WTC11 (cell line): ENCODE results near the gene EAF1. TPM values are rescaled to one million over a fixed set of nuclear protein-coding genes. Genes with fewer than 3 reads are reported as not detected.
"Not testable (repeated sequence)": the region's sequence is repeated elsewhere in the genome, so short reads cannot be mapped to it uniquely, and the experiment has no call there.

ENCODE experiments used
- ATAC-seq: fragments of 200-7000 bp; cut with Tn5 transposase; 2 replicates; pipeline ENCODE4 v1.10.0; 2021; ENCODE audit warnings: mild to moderate bottlenecking, moderate library complexity
- CTCF ChIA-PET: fragments of 300-600 bp; sonication (Branson Sonifier 250); formaldehyde crosslinking; loops from one replicate; lab custom pipeline; 2021; ENCODE audit warnings: antibody characterized with exemption; lab: Charles Lee
- POLR2A ChIA-PET: fragments of 350-600 bp; sonication (Branson Sonifier 250); formaldehyde crosslinking; loops from one replicate; lab custom pipeline; 2021; ENCODE audit warnings: antibody characterized with exemption; lab: Charles Lee
- DNase-seq: peaks from one replicate; pipeline ENCODE4 v3.0.0; 2021; ENCODE audit warnings: low spot score
- H3K27ac Mint-ChIP-seq: 2 replicates; pipeline ENCODE4 v1.8.0; 2021; ENCODE audit warnings: mixed read lengths
- H3K27me3 Mint-ChIP-seq: 2 replicates; pipeline ENCODE4 v1.8.0; 2021; ENCODE audit warnings: low read depth, mild to moderate bottlenecking, moderate library complexity, mixed read lengths
- H3K36me3 Mint-ChIP-seq: 2 replicates; pipeline ENCODE4 v1.8.0; 2021; ENCODE audit warnings: mixed read lengths
- H3K4me1 Mint-ChIP-seq: 2 replicates; pipeline ENCODE4 v1.8.0; 2022; ENCODE audit warnings: mixed read lengths
- H3K4me3 Mint-ChIP-seq: 2 replicates; pipeline ENCODE4 v1.8.0; 2021; ENCODE audit warnings: mild to moderate bottlenecking, moderate library complexity, mixed read lengths
- H3K9me3 Mint-ChIP-seq: 2 replicates; pipeline ENCODE4 v1.8.0; 2021; ENCODE audit warnings: mixed read lengths
- ARID4B ChIP-seq: sonication (generic); formaldehyde crosslinking; IDR thresholded peaks from 2 replicates; pipeline ENCODE4 v1.8.0; 2023; ENCODE audit warnings: missing genetic modification reagents, mild to moderate bottlenecking, borderline replicate concordance
- E2F4 ChIP-seq: sonication (generic); formaldehyde crosslinking; IDR thresholded peaks from 2 replicates; pipeline ENCODE4 v1.8.1; 2022; ENCODE audit warnings: low read depth, mild to moderate bottlenecking, moderate library complexity, missing genetic modification reagents, borderline replicate concordance
- EMX1 ChIP-seq: fragments of 250-450 bp; sonication (Bioruptor Pico); IDR thresholded peaks from 2 replicates; pipeline ENCODE4 v1.8.0; 2021; ENCODE audit warnings: mild to moderate bottlenecking
- HMGA2 ChIP-seq: fragments of 250-450 bp; sonication (Bioruptor Pico); IDR thresholded peaks from 2 replicates; pipeline ENCODE4 v1.4.0; 2021; ENCODE audit warnings: mild to moderate bottlenecking, moderate library complexity
- NFATC4 ChIP-seq: fragments of 250-450 bp; sonication (Bioruptor Pico); IDR thresholded peaks from 2 replicates; pipeline ENCODE4 v1.9.0; 2021; ENCODE audit warnings: mild to moderate bottlenecking
- NR1H2 ChIP-seq: sonication (generic); formaldehyde crosslinking; IDR thresholded peaks from 2 replicates; pipeline ENCODE4 v1.9.0; 2021; ENCODE audit warnings: mild to moderate bottlenecking, moderate library complexity, missing genetic modification reagents
- NR3C1 ChIP-seq: sonication (generic); formaldehyde crosslinking; conservative IDR thresholded peaks from 2 replicates; pipeline ENCODE4 v1.8.1; 2023; ENCODE audit warnings: low read depth, mild to moderate bottlenecking, missing genetic modification reagents
- PRDM15 ChIP-seq: sonication (generic); formaldehyde crosslinking; IDR thresholded peaks from 2 replicates; pipeline ENCODE4 v1.8.0; 2022; ENCODE audit warnings: missing genetic modification reagents
- RORB ChIP-seq: fragments of 250-450 bp; sonication (Bioruptor Pico); IDR thresholded peaks from 2 replicates; pipeline ENCODE4 v1.9.0; 2021; ENCODE audit warnings: mild to moderate bottlenecking
- SOX15 ChIP-seq: fragments of 250-450 bp; sonication (Bioruptor Pico); IDR thresholded peaks from 2 replicates; pipeline ENCODE4 v1.9.0; 2021; ENCODE audit warnings: mild to moderate bottlenecking
- STAT6 ChIP-seq: sonication (generic); formaldehyde crosslinking; conservative IDR thresholded peaks from 2 replicates; pipeline ENCODE4 v1.8.1; 2023; ENCODE audit warnings: mild to moderate bottlenecking, low read depth, missing genetic modification reagents, moderate library complexity
- ZMAT4 ChIP-seq: fragments of 250-450 bp; sonication (Bioruptor Pico); IDR thresholded peaks from 2 replicates; pipeline ENCODE4 v1.9.0; 2021; ENCODE audit warnings: mild to moderate bottlenecking
- total RNA-seq: library from RNA; stranded (reverse); gene quantifications from 3 replicates; pipeline ENCODE4 v1.2.3, GENCODE V29; 2021
- TF ChIP-seq, protein P1 (sequence below): fragments of 250-450 bp; sonication (Bioruptor Pico); IDR thresholded peaks from 2 replicates; pipeline ENCODE4 v2.1.2; 2022; ENCODE audit warnings: mild to moderate bottlenecking, moderate library complexity
- TF ChIP-seq, protein P2 (sequence below): sonication (generic); formaldehyde crosslinking; IDR thresholded peaks from 2 replicates; pipeline ENCODE4 v1.8.0; 2022; ENCODE audit warnings: mild to moderate bottlenecking, missing genetic modification reagents
- TF ChIP-seq, protein P3 (sequence below): sonication (generic); formaldehyde crosslinking; IDR thresholded peaks from 2 replicates; pipeline ENCODE4 v1.8.1; 2023; ENCODE audit warnings: mild to moderate bottlenecking, moderate library complexity, missing genetic modification reagents

The EAF1 gene
- total RNA-seq, 1 experiment from 2014 or later: 25.4 TPM

DNA sequence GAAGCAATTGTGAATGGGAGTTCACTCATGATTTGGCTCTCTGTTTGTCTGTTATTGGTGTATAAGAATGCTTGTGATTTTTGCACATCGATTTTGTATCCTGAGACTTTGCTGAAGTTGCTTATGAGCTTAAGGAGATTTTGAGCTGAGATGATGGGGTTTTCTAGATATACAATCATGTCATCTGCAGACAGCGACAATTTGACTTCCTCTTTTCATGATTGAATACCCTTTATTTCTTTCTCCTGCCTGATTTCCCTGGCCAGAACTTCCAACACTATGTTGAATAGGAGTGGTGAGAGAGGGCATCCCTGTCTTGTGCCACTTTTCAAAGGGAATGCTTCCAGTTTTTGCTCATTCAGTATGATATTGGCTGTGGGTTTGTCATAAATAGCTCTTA, 34.1 kb upstream of the EAF1 start:
- Mint-ChIP-seq H3K27me3 (peaks cover 35% of the 10 kb centered on the region), H3K36me3 (peaks cover 27% of the 10 kb centered on the region), H3K9me3 (peaks cover 42% of the 10 kb centered on the region)
- CTCF ChIA-PET, ATAC-seq, H3K4me1 Mint-ChIP-seq, H3K27ac Mint-ChIP-seq, H3K4me3 Mint-ChIP-seq, DNase-seq, POLR2A ChIA-PET: not testable (repeated sequence)

- H3K4me3 Mint-ChIP-seq, H3K4me1 Mint-ChIP-seq, ATAC-seq, DNase-seq, H3K27ac Mint-ChIP-seq, POLR2A ChIA-PET: not testable (repeated sequence)
- peaks cover 27% of the 10 kb centered on the region for H3K36me3 Mint-ChIP-seq
- peaks cover 26% of the 10 kb centered on the region for H3K27me3 Mint-ChIP-seq
- peaks cover 34% of the 10 kb centered on the region for H3K9me3 Mint-ChIP-seq
- CTCF ChIA-PET: interaction anchor here (1.5 kb wide), 1 partner anchor 131 kb away, joined by 6 read pairs; no protein-coding TSS in a partner anchor
Observed at GRCh38 chr3:15398731-15399133, 28.7 kb upstream of the EAF1 start.

DNA sequence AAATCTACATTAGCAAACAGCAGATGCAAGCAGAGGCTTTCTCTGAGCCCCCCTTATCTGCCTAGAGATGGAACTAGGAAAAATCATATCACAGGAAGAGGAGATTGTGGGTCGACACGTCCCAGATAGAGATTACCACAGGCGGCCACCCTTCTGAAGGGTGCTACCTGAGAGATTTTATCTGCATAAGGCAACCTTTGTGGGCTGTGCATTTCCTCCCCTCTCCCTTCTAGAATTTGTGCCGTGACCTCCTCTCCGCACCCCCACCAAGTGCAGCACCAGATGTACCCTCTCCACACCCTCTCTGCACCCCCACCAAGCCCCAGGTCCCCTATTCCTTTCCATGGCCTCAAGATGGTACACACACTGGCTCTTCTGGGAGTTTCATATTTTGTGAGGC, 27.4 kb upstream of the EAF1 start:
- Mint-ChIP-seq H3K27ac (no peak overlapping the region), H3K4me3 (no peak overlapping the region), H3K36me3 (peaks cover 27% of the 10 kb centered on the region), H3K27me3 (peaks cover 20% of the 10 kb centered on the region), H3K4me1 (no peaks in the 10 kb centered on the region), H3K9me3 (peaks cover 29% of the 10 kb centered on the region)
- DNase-seq: no peak
- no peak for ATAC-seq
- ChIA-PET CTCF (interaction anchor here (0.5 to 1.5 kb wide), 3 partner anchors 37 to 132 kb away, joined by 3 to 6 read pairs (median 4); no protein-coding TSS in a partner anchor), POLR2A (no interaction called here)
- TF ChIP-seq NFATC4 (no peak), SOX15 (no peak), ARID4B (no peak), EMX1 (CRISPR knock-in tag) (no peak), RORB (CRISPR knock-in tag) (no peak), STAT6 (CRISPR knock-in tag) (no peak), HMGA2 (no peak), NR3C1 (no peak), E2F4 (CRISPR knock-in tag) (no peak), NR1H2 (CRISPR knock-in tag) (no peak), ZMAT4 (CRISPR knock-in tag) (no peak), PRDM15 (CRISPR knock-in tag) (no peak)
- TF ChIP-seq, protein P1, sequence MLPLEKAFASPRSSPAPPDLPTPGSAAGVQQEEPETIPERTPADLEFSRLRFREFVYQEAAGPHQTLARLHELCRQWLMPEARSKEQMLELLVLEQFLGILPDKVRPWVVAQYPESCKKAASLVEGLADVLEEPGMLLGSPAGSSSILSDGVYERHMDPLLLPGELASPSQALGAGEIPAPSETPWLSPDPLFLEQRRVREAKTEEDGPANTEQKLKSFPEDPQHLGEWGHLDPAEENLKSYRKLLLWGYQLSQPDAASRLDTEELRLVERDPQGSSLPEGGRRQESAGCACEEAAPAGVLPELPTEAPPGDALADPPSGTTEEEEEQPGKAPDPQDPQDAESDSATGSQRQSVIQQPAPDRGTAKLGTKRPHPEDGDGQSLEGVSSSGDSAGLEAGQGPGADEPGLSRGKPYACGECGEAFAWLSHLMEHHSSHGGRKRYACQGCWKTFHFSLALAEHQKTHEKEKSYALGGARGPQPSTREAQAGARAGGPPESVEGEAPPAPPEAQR (CRISPR knock-in tag): no peak
- TF ChIP-seq, protein P2, sequence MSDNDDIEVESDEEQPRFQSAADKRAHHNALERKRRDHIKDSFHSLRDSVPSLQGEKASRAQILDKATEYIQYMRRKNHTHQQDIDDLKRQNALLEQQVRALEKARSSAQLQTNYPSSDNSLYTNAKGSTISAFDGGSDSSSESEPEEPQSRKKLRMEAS: no peak
- TF ChIP-seq, protein P3, sequence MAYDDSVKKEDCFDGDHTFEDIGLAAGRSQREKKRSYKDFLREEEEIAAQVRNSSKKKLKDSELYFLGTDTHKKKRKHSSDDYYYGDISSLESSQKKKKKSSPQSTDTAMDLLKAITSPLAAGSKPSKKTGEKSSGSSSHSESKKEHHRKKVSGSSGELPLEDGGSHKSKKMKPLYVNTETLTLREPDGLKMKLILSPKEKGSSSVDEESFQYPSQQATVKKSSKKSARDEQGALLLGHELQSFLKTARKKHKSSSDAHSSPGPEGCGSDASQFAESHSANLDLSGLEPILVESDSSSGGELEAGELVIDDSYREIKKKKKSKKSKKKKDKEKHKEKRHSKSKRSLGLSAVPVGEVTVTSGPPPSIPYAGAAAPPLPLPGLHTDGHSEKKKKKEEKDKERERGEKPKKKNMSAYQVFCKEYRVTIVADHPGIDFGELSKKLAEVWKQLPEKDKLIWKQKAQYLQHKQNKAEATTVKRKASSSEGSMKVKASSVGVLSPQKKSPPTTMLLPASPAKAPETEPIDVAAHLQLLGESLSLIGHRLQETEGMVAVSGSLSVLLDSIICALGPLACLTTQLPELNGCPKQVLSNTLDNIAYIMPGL (CRISPR knock-in tag): no peak
